Endothelial cell of umbilical vein (primary cell): ENCODE measurements around the gene UBE2E2. TPM values are rescaled to one million over a fixed set of nuclear protein-coding genes. Genes with fewer than 3 reads are reported as not detected.

ENCODE experiments used
- BruUV-seq: library from RNA; stranded (reverse); fragments of 400-500 nt; replicated peaks from 2 replicates; lab custom pipeline; 2021; lab: Mats Ljungman, UMichigan
- CTCF ChIA-PET: fragments of 300-600, 350-600 bp; sonication (Branson Sonifier 250); formaldehyde crosslinking; loops from one replicate; lab custom pipeline; 2021; ENCODE audit warnings: antibody characterized with exemption, inconsistent platforms; lab: Charles Lee
- POLR2A ChIA-PET: fragments of 300-600, 350-600 bp; sonication (Branson Sonifier 250); formaldehyde crosslinking; loops from one replicate; lab custom pipeline; 2021; ENCODE audit warnings: antibody characterized with exemption, inconsistent platforms; lab: Charles Lee
- DNase-seq: peaks from one replicate; pipeline ENCODE4 v3.0.0-alpha.2; 2011; ENCODE audit warnings: low read depth, low spot score
- FAIRE-seq: peaks from 2 replicates; lab custom pipeline; 2011; peaks lifted over from hg19 to GRCh38; lab: Jason Lieb, UNC
- H2AFZ ChIP-seq: 2 replicates; pipeline ENCODE4 v1.6.0; 2012; ENCODE audit warnings: low read depth, low read length, control low read depth, inconsistent platforms
- H3K27ac ChIP-seq: 2 replicates; pipeline ENCODE4 v1.5.1; 2011; ENCODE audit warnings: low read depth, mild to moderate bottlenecking, control low read depth, low read length, moderate library complexity; ENCODE audit not compliant: insufficient read depth
- H3K27me3 ChIP-seq, 2 experiments: 2 replicates each; pipeline versions ENCODE4 v1.6.0 to v1.6.1; 2011; ENCODE audit warnings: low read length in 2 of 2, mixed read lengths in 1 of 2; ENCODE audit not compliant: control insufficient read depth in 2 of 2, insufficient read depth in 2 of 2
- H3K36me3 ChIP-seq, 2 experiments: 2 replicates in 1 of 2; 3 replicates in 1 of 2; pipeline ENCODE4 v1.5.1; 2011; ENCODE audit warnings: low read length in 2 of 2, mild to moderate bottlenecking in 1 of 2, moderate library complexity in 1 of 2; ENCODE audit not compliant: control insufficient read depth in 2 of 2, insufficient read depth in 2 of 2; ENCODE audit errors: extremely low read depth in 1 of 2
- H3K4me1 ChIP-seq: 3 replicates; pipeline ENCODE4 v1.5.1; 2011; ENCODE audit warnings: mild to moderate bottlenecking, low read length; ENCODE audit not compliant: control insufficient read depth, insufficient read depth; ENCODE audit errors: extremely low read depth
- H3K4me2 ChIP-seq: 2 replicates; pipeline ENCODE4 v1.6.1; 2011; ENCODE audit warnings: low read length, control low read depth, mixed read lengths; ENCODE audit not compliant: insufficient read depth
- H3K4me3 ChIP-seq, 3 experiments: fragments of 200-600 bp in 1 of 3; sonication (generic), shearing (Covaris generic) in 1 of 3; replicated peaks in 1 of 3; 2 replicates each; pipeline ENCODE4 v1.5.1; 2011 to 2016; ENCODE audit warnings: control low read depth in 3 of 3, low read length in 3 of 3, mild to moderate bottlenecking in 2 of 3, inconsistent platforms in 1 of 3, low read depth in 1 of 3, moderate library complexity in 1 of 3; ENCODE audit not compliant: insufficient read depth in 1 of 3
- H3K79me2 ChIP-seq: 2 replicates; pipeline ENCODE4 v1.6.0; 2012; ENCODE audit warnings: low read length, inconsistent platforms; ENCODE audit not compliant: control insufficient read depth, insufficient read depth
- H3K9ac ChIP-seq: replicated peaks from 2 replicates; pipeline ENCODE3; 2011; ENCODE audit warnings: low read length, control low read depth; ENCODE audit not compliant: insufficient read depth; ENCODE audit errors: extremely low read depth
- H3K9me1 ChIP-seq: replicated peaks from 3 replicates; pipeline ENCODE4 v1.6.0; 2011; ENCODE audit warnings: mild to moderate bottlenecking, low read length; ENCODE audit not compliant: control insufficient read depth, insufficient read depth; ENCODE audit errors: extremely low read depth
- H3K9me3 ChIP-seq: replicated peaks from 2 replicates; pipeline ENCODE4 v1.5.1; 2012; ENCODE audit warnings: low read length, inconsistent platforms; ENCODE audit not compliant: control insufficient read depth, insufficient read depth
- H4K20me1 ChIP-seq: replicated peaks from 2 replicates; pipeline ENCODE3; 2011; ENCODE audit warnings: mild to moderate bottlenecking, low read length; ENCODE audit not compliant: control insufficient read depth, insufficient read depth; ENCODE audit errors: extremely low read depth
- GATA2 ChIP-seq: IDR thresholded peaks from 2 replicates; pipeline ENCODE4 v1.7.0; 2011; ENCODE audit warnings: low read depth, mild to moderate bottlenecking, moderate library complexity, mixed read lengths, low read length; ENCODE audit not compliant: insufficient read length, insufficient read depth
- JUN ChIP-seq: IDR thresholded peaks from 2 replicates; pipeline ENCODE4 v1.6.1; 2011; ENCODE audit warnings: borderline replicate concordance, low read depth; ENCODE audit not compliant: insufficient read length, insufficient read depth
- MYC ChIP-seq: IDR thresholded peaks from one replicate; pipeline ENCODE4 v1.6.1; 2011; ENCODE audit warnings: mild to moderate bottlenecking, low read depth, low read length
- POLR2A ChIP-seq: IDR thresholded peaks from 2 replicates; pipeline ENCODE4 v1.6.1; 2012; ENCODE audit warnings: low read depth, mild to moderate bottlenecking, control low read depth, low read length
- POLR2AphosphoS5 ChIP-seq: IDR thresholded peaks from 2 replicates; pipeline ENCODE4 v1.6.1; 2012; ENCODE audit warnings: low read depth, mild to moderate bottlenecking, control low read depth, low read length, moderate library complexity; ENCODE audit not compliant: insufficient read depth
- dilution Hi-C: fragments of 300-500 bp; cut with MboI; formaldehyde crosslinking; loops from one replicate; pipeline ENCODE4 v1.15.0; 2019; ENCODE audit warnings: low sequenced_read_pairs; ENCODE audit not compliant: extremely low pct_ligation_motif_present
- intact Hi-C: fragments of 100-400 bp; cut with micrococcal nuclease; formaldehyde crosslinking; loops from one replicate; pipeline ENCODE4 v1.10.0; 2022
- polyA plus RNA-seq, 4 experiments: library from polyadenylated mRNA; depleted of rRNA in 3 of 4; stranded (reverse) in 3 of 4; unstranded in 1 of 4; fragments of >200 nt; gene quantifications; 2 replicates each; pipeline versions ENCODE4 v1.2.1 to v1.2.3, GENCODE V29; 2011 to 2012; ENCODE audit warnings: missing spikeins in 1 of 4
- total RNA-seq: library from RNA; stranded (reverse); gene quantifications from 2 replicates; pipeline ENCODE4 v1.2.3, GENCODE V29; 2021
- TF ChIP-seq, protein P1 (sequence below), 2 donors: IDR thresholded peaks; 1 replicate in 1 of 2; 2 replicates in 1 of 2; pipeline ENCODE4 v1.5.1; 2011; ENCODE audit warnings: low read length in 2 of 2, mild to moderate bottlenecking in 2 of 2, moderate library complexity in 2 of 2, control low read depth in 1 of 2, inconsistent platforms in 1 of 2, low read depth in 1 of 2; ENCODE audit not compliant: insufficient read depth in 1 of 2; ENCODE audit errors: extremely low read depth in 1 of 2

Gene UBE2E2
- total and polyA plus RNA-seq, 2 donors (not counting 3 experiments of a cell fraction or from before 2014, with no cell fraction given) = 37.0 to 45.4 TPM

DNA sequence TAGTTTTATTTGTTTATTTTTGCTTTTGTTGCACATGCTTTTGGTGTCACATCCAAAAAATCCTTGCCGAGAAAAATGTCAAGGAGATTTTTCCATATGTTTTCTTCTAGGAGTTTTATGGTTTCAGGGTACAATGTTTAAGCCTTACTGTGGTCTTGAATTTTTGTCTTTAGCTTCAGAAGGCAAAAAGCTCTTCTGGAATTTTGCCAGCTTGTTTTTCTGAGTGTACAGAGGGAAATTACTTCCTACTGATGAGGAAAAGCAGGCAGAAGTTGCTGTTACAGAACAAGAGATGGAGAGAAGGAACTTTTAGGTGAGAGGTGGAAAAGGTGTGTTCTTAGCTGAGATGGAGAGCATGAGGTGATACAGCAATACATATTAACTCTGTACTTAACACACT, 59.6 kb downstream of the UBE2E2 start:
- ChIA-PET POLR2A (no interaction called here), CTCF (interaction anchor here (0.7 to 1.2 kb wide), 3 partner anchors 23 to 340 kb away, joined by 3 read pairs; no protein-coding TSS in a partner anchor)
- Histone ChIP-seq H3K9me3 (no peaks in the 10 kb centered on the region), H3K4me1 (peaks cover 13% of the 10 kb centered on the region), H2AFZ (no peak overlapping the region), H3K36me3 (no peaks in the 10 kb centered on the region), H4K20me1 (no peaks in the 10 kb centered on the region), H3K9ac (no peak overlapping the region), H3K27me3 (no peaks in the 10 kb centered on the region), H3K79me2 (peaks cover 5% of the 10 kb centered on the region), H3K27ac (no peak overlapping the region), H3K4me3 (no peak overlapping the region), H3K9me1 (no peaks in the 10 kb centered on the region), H3K4me2 (no peak overlapping the region)
- DNase-seq = no peak
- dilution Hi-C loops = no loop called here
- no peak for TF ChIP-seq GATA2
- TF ChIP-seq MYC = no peak
- no peak for FAIRE-seq
- intact Hi-C loops = no loop called here
- BruUV-seq = no TSS peak

DNA sequence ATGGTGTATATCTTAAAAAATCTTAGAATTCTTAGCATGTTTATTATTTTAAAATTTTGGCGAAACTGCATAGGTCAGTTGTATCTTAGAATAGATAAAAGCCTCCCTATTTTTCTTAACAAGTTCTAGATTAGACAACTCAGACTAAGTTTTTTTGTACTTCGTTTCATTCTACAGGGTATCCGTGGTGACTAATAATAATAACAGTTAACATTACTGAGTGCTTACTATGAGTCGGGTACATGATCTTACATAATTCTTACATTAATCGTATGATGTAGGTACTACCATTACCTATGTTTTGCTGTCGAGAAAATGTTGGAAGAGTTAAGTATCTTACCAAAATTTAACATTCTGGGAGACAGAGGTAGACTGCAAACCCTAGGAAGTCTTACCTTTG, 60.7 kb downstream of the UBE2E2 start:
- no peak for DNase-seq
- no peak overlapping the region for H3K9ac ChIP-seq
- H3K27ac ChIP-seq = no peak overlapping the region
- H3K4me2 ChIP-seq = peak overlapping the region; percentile 5
- peak; percentile 8 for FAIRE-seq
- CTCF ChIA-PET = no interaction called here
- intact Hi-C loops = no loop called here
- no TSS peak for BruUV-seq
- H3K79me2 ChIP-seq = peaks cover 5% of the 10 kb centered on the region
- no peak overlapping the region for H3K4me3 ChIP-seq
- no peaks in the 10 kb centered on the region for H3K36me3 ChIP-seq
- H4K20me1 ChIP-seq = no peaks in the 10 kb centered on the region
- H3K27me3 ChIP-seq = no peaks in the 10 kb centered on the region
- dilution Hi-C loops = no loop called here
- POLR2A ChIA-PET = no interaction called here
- TF ChIP-seq POLR2AphosphoS5 (no peak), GATA2 (no peak), MYC (no peak), POLR2A (no peak), JUN (no peak)
- TF ChIP-seq, protein P1, sequence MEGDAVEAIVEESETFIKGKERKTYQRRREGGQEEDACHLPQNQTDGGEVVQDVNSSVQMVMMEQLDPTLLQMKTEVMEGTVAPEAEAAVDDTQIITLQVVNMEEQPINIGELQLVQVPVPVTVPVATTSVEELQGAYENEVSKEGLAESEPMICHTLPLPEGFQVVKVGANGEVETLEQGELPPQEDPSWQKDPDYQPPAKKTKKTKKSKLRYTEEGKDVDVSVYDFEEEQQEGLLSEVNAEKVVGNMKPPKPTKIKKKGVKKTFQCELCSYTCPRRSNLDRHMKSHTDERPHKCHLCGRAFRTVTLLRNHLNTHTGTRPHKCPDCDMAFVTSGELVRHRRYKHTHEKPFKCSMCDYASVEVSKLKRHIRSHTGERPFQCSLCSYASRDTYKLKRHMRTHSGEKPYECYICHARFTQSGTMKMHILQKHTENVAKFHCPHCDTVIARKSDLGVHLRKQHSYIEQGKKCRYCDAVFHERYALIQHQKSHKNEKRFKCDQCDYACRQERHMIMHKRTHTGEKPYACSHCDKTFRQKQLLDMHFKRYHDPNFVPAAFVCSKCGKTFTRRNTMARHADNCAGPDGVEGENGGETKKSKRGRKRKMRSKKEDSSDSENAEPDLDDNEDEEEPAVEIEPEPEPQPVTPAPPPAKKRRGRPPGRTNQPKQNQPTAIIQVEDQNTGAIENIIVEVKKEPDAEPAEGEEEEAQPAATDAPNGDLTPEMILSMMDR (IDR thresholded peaks at IDR 0.05; ENCODE audit: extremely low read depth in 1 of 2, insufficient read depth in 1 of 2, low read depth in 1 of 2, low read length in 2 of 2) = no peak
- no peaks in the 10 kb centered on the region for H3K9me3 ChIP-seq
- peaks cover 13% of the 10 kb centered on the region for H3K4me1 ChIP-seq
- no peak overlapping the region for H2AFZ ChIP-seq
- no peaks in the 10 kb centered on the region for H3K9me1 ChIP-seq
